PFSK-1 (cell line): ENCODE measurements around the gene TOLLIP.

ENCODE experiments used
- FOXP2 ChIP-seq: optimal IDR thresholded peaks from 2 replicates; pipeline ENCODE3; 2011; ENCODE audit warnings: borderline replicate concordance, control low read depth, inconsistent platforms; ENCODE audit not compliant: insufficient read depth; ENCODE audit errors: extremely low read length, extremely low read depth
- POLR2AphosphoS5 ChIP-seq: IDR thresholded peaks from 2 replicates; pipeline ENCODE4 v1.6.1; 2012; ENCODE audit warnings: low read depth, mild to moderate bottlenecking, control low read depth, low read length, moderate library complexity
- SIN3A ChIP-seq: IDR thresholded peaks from 2 replicates; pipeline ENCODE4 v1.6.1; 2012; ENCODE audit warnings: mild to moderate bottlenecking, low read length, moderate library complexity, borderline replicate concordance; ENCODE audit not compliant: insufficient read depth
- TAF1 ChIP-seq: IDR thresholded peaks from 2 replicates; pipeline ENCODE4 v1.6.1; 2012; ENCODE audit warnings: low read length, control low read depth, borderline replicate concordance; ENCODE audit not compliant: insufficient read depth
- TF ChIP-seq, protein P1 (sequence below), 2 experiments: IDR thresholded peaks; 2 replicates each; pipeline versions ENCODE4 v1.6.1 to v1.8.0; 2011 to 2012; ENCODE audit warnings: low read depth in 2 of 2, low read length in 2 of 2, control low read depth in 1 of 2, inconsistent platforms in 1 of 2, mild to moderate bottlenecking in 1 of 2, moderate library complexity in 1 of 2; ENCODE audit not compliant: insufficient read depth in 1 of 2

TOLLIP gene

DNA sequence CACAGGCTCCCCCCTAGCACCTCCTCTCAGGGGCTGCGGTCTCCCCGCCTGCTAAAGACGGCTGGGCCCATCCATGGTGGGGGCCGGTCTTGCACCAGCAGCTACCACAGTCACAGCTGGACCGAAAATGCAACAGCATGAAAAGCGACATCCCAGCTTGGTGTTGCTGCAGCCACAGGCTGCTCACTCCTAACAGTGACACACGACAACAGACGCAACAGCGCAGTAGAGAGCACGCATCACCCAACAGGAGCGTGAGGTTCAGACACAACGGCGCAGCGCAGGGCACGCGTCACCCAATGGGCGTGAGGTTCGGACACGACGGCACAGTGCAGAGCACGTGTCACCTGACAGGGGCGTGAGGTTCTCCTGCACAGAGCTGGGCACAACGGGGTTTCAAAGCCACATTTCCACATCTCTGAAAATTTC is 24.1 kb downstream of the TOLLIP start:
- no peak for TF ChIP-seq FOXP2
- no peak for TF ChIP-seq TAF1
- TF ChIP-seq, protein P1, sequence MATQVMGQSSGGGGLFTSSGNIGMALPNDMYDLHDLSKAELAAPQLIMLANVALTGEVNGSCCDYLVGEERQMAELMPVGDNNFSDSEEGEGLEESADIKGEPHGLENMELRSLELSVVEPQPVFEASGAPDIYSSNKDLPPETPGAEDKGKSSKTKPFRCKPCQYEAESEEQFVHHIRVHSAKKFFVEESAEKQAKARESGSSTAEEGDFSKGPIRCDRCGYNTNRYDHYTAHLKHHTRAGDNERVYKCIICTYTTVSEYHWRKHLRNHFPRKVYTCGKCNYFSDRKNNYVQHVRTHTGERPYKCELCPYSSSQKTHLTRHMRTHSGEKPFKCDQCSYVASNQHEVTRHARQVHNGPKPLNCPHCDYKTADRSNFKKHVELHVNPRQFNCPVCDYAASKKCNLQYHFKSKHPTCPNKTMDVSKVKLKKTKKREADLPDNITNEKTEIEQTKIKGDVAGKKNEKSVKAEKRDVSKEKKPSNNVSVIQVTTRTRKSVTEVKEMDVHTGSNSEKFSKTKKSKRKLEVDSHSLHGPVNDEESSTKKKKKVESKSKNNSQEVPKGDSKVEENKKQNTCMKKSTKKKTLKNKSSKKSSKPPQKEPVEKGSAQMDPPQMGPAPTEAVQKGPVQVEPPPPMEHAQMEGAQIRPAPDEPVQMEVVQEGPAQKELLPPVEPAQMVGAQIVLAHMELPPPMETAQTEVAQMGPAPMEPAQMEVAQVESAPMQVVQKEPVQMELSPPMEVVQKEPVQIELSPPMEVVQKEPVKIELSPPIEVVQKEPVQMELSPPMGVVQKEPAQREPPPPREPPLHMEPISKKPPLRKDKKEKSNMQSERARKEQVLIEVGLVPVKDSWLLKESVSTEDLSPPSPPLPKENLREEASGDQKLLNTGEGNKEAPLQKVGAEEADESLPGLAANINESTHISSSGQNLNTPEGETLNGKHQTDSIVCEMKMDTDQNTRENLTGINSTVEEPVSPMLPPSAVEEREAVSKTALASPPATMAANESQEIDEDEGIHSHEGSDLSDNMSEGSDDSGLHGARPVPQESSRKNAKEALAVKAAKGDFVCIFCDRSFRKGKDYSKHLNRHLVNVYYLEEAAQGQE (IDR thresholded peaks at IDR 0.05; ENCODE audit: insufficient read depth in 1 of 2, low read depth in 2 of 2, low read length in 2 of 2): no peak
- TF ChIP-seq SIN3A: no peak
- no peak for TF ChIP-seq POLR2AphosphoS5

DNA sequence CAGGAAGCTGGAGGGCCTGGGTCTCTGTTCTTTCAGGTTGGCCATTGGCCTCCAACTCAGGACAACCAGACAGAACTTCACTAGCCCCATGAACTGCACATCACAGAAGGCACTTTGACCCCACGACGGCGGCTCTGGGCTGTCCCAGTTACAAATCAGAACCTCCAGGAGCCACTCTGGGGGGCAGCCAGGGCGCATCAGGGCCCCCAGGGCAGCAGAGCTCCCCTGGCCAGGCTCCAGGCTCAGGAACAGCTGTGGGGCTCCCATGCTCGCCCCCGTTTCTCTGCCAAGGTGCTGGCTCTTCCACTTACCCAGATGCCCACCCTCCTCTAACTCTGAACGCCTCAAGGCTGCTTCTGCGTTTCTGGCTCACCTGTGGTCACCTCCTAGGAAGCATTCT is 25.5 kb downstream of the TOLLIP start:
- TF ChIP-seq, protein P1 (IDR thresholded peaks at IDR 0.05; ENCODE audit: insufficient read depth in 1 of 2, low read depth in 2 of 2, low read length in 2 of 2): no peak

DNA sequence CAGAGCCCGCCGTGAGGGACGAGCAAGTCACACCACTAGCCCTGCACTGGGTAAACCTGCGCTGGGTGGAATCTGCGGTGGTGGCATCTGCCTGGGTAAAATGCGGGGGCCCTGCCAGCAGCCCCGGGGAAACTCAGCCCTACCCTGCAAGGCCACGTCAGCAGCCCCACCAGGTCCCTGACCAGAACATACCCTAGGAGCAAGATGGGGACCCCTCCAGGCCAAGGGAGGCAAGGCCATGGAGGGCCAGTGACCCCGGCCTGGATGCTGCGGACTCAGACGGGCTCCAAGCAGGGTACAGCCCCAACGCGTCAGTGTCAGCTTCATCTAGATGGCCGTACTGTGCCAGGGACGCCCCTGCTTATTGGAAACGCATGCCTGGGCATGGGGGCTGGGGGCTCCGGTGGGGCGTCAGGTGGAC is 26.3 kb downstream of the TOLLIP start:
- TF ChIP-seq FOXP2: no peak
- TF ChIP-seq TAF1: no peak
- no peak for TF ChIP-seq POLR2AphosphoS5
- no peak for TF ChIP-seq SIN3A
- TF ChIP-seq, protein P1 (IDR thresholded peaks at IDR 0.05; ENCODE audit: insufficient read depth in 1 of 2, low read depth in 2 of 2, low read length in 2 of 2): no peak

DNA sequence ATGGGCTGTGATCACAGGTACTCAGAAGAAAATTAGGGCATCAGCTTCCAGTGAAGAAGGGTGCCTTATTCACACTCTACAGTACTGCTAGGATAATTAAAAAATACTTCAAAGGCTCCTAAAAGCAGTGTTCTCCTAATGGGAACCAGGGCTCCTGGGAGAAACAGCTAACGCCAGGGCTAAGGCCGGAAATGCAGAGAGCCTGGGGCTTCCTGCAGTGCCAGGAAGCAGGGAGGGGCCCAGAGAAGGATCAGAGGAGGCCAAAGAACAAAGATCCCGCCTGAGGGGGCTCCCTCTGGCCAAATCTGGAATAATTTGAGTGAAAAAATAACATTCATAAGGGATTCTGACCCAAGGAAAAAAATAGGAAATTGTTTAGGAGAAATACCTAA is 27.5 kb downstream of the TOLLIP start:
- TF ChIP-seq, protein P1 (IDR thresholded peaks at IDR 0.05; ENCODE audit: insufficient read depth in 1 of 2, low read depth in 2 of 2, low read length in 2 of 2): no peak
- TF ChIP-seq POLR2AphosphoS5 (no peak), FOXP2 (no peak), SIN3A (no peak), TAF1 (no peak)

DNA sequence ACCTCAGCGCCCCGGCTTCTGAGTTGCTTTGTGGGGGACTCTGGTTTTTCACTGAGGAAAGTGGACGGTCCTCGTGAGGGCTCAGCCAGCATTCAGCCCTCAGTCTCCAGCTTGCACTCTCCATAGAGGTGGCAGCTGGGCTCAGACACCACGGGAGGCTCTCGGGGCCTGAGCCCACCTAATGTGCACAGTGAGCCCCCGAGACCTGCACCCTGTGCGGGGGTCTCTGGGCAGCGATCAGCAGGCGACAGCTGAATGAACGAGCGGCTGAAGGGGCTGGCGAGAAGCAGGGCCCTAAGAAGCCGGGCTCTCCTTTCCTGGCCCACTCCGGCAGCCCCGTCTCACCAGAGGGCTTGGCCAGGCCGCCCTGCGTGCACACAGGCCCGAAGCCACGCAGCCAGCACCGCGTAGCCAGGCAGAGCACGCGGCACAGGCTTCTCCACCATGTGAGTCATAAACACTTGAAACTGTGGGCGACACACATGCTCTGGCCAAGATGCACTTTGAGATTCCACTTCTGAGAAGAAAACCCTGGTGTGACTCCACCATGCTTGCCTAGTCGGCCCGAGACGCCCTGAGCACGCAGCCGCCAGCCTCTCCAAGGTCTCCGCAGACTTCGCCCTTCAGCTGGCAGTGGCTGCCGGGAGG is 28.0 kb downstream of the TOLLIP start:
- TF ChIP-seq POLR2AphosphoS5 (no peak), TAF1 (no peak), SIN3A (no peak), FOXP2 (no peak)
- TF ChIP-seq, protein P1 (IDR thresholded peaks at IDR 0.05; ENCODE audit: insufficient read depth in 1 of 2, low read depth in 2 of 2, low read length in 2 of 2): no peak
